HEK293 (cell line): ENCODE results near the gene HIF3A.

Experiments used
- CTCF ChIA-PET: fragments of 350-600 bp; formaldehyde crosslinking; extraction: SDS; loops from one replicate; lab custom pipeline; 2021; ENCODE audit warnings: antibody characterized with exemption; lab: Yijun Ruan, JAX
- POLR2A ChIA-PET: fragments of 300-600 bp; formaldehyde crosslinking; extraction: SDS; loops from one replicate; lab custom pipeline; 2020; ENCODE audit warnings: antibody characterized with exemption, inconsistent platforms; lab: Yijun Ruan, JAX
- H3K27ac ChIP-seq: fragments of 200-500 bp; sonication (Bioruptor generic); 2 replicates; pipeline ENCODE4 v1.5.1; 2014; ENCODE audit warnings: low read depth, low read length, control low read depth, inconsistent platforms; ENCODE audit errors: extremely low read depth
- H3K36me3 ChIP-seq, 2 experiments: fragments of 200-500 bp in 1 of 2; sonication (Bioruptor generic) in 1 of 2; 1 replicate in 1 of 2; 2 replicates in 1 of 2; pipeline ENCODE4 v1.5.1; 2014 to 2017; ENCODE audit warnings: inconsistent platforms in 2 of 2, low read length in 2 of 2; ENCODE audit not compliant: control insufficient read depth in 2 of 2, insufficient read depth in 1 of 2
- H3K4me1 ChIP-seq: fragments of 200-500 bp; sonication (Bioruptor generic); 2 replicates; pipeline ENCODE4 v1.5.1; 2014; ENCODE audit warnings: mild to moderate bottlenecking, low read length, inconsistent platforms; ENCODE audit not compliant: control insufficient read depth, insufficient read depth
- H3K4me3 ChIP-seq: 2 replicates; pipeline ENCODE4 v1.5.1; 2011; ENCODE audit warnings: low read depth, mild to moderate bottlenecking, control low read depth, low read length, moderate library complexity
- H3K9me3 ChIP-seq: fragments of 200-500 bp; sonication (Bioruptor generic); 2 replicates; pipeline ENCODE4 v1.5.1; 2014; ENCODE audit warnings: low read depth, low read length, inconsistent platforms; ENCODE audit not compliant: control insufficient read depth, insufficient read depth
- EGR2 ChIP-seq: fragments of 450-650 bp; formaldehyde crosslinking; IDR thresholded peaks from 2 replicates; pipeline ENCODE4 v1.5.1; 2016; ENCODE audit warnings: low read depth, missing biosample characterization, missing genetic modification characterization
- GLIS1 ChIP-seq: fragments of 450-650 bp; formaldehyde crosslinking; IDR thresholded peaks from 2 replicates; pipeline ENCODE4 v1.5.1; 2016; ENCODE audit warnings: missing biosample characterization, missing genetic modification characterization
- HOXA7 ChIP-seq: sonication (generic); formaldehyde crosslinking; IDR thresholded peaks from 2 replicates; pipeline ENCODE4 v1.8.1; 2022; ENCODE audit warnings: missing genetic modification reagents, borderline replicate concordance
- KLF1 ChIP-seq: fragments of 450-650 bp; formaldehyde crosslinking; IDR thresholded peaks from 2 replicates; pipeline ENCODE4 v1.5.1; 2016; ENCODE audit warnings: missing biosample characterization, missing genetic modification characterization
- YY2 ChIP-seq: fragments of 450-650 bp; formaldehyde crosslinking; IDR thresholded peaks from 2 replicates; pipeline ENCODE4 v1.5.1; 2016; ENCODE audit warnings: missing biosample characterization, missing genetic modification characterization
- ZBTB21 ChIP-seq: fragments of 450-650 bp; formaldehyde crosslinking; IDR thresholded peaks from 2 replicates; pipeline ENCODE4 v1.5.1; 2017; ENCODE audit warnings: missing biosample characterization, missing genetic modification characterization
- ZBTB48 ChIP-seq: fragments of 450-650 bp; formaldehyde crosslinking; IDR thresholded peaks from 2 replicates; pipeline ENCODE4 v1.5.1; 2016; ENCODE audit warnings: missing biosample characterization, missing genetic modification characterization
- ZFHX2 ChIP-seq: fragments of 450-650 bp; formaldehyde crosslinking; conservative IDR thresholded peaks from 2 replicates; pipeline ENCODE4 v1.5.1; 2016; ENCODE audit warnings: missing biosample characterization, missing genetic modification characterization
- ZFP37 ChIP-seq: fragments of 450-650 bp; formaldehyde crosslinking; IDR thresholded peaks from 2 replicates; pipeline ENCODE4 v1.5.1; 2016; ENCODE audit warnings: missing biosample characterization, missing genetic modification characterization
- ZIC2 ChIP-seq: fragments of 450-650 bp; formaldehyde crosslinking; IDR thresholded peaks from 2 replicates; pipeline ENCODE4 v1.5.1; 2016; ENCODE audit warnings: missing biosample characterization, missing genetic modification characterization
- ZNF175 ChIP-seq: fragments of 450-650 bp; formaldehyde crosslinking; IDR thresholded peaks from 2 replicates; pipeline ENCODE4 v1.5.1; 2016; ENCODE audit warnings: missing biosample characterization, missing genetic modification characterization
- ZNF248 ChIP-seq: fragments of 450-650 bp; formaldehyde crosslinking; IDR thresholded peaks from 2 replicates; pipeline ENCODE4 v1.5.1; 2017; ENCODE audit warnings: missing biosample characterization, missing genetic modification characterization
- ZNF311 ChIP-seq: fragments of 450-650 bp; formaldehyde crosslinking; IDR thresholded peaks from 2 replicates; pipeline ENCODE4 v1.5.1; 2017; ENCODE audit warnings: missing biosample characterization, missing genetic modification characterization, borderline replicate concordance
- ZNF426 ChIP-seq: fragments of 450-650 bp; formaldehyde crosslinking; IDR thresholded peaks from 2 replicates; pipeline ENCODE4 v1.5.1; 2017; ENCODE audit warnings: missing biosample characterization, missing genetic modification characterization, mild to moderate bottlenecking, inconsistent platforms, moderate library complexity
- ZNF433 ChIP-seq: fragments of 450-650 bp; formaldehyde crosslinking; IDR thresholded peaks from 2 replicates; pipeline ENCODE4 v1.5.1; 2016; ENCODE audit warnings: missing biosample characterization, missing genetic modification characterization, low read depth
- ZNF623 ChIP-seq: fragments of 450-650 bp; formaldehyde crosslinking; IDR thresholded peaks from 2 replicates; pipeline ENCODE4 v1.5.1; 2016; ENCODE audit warnings: missing biosample characterization, missing genetic modification characterization
- ZNF629 ChIP-seq: fragments of 450-650 bp; formaldehyde crosslinking; IDR thresholded peaks from 2 replicates; pipeline ENCODE4 v1.5.1; 2017; ENCODE audit warnings: missing biosample characterization, missing genetic modification characterization
- ZNF830 ChIP-seq: fragments of 450-650 bp; IDR thresholded peaks from 2 replicates; pipeline ENCODE4 v1.5.0; 2018; ENCODE audit warnings: missing biosample characterization, missing genetic modification characterization, low read depth, mild to moderate bottlenecking, moderate library complexity
- ZNF843 ChIP-seq: fragments of 450-650 bp; formaldehyde crosslinking; IDR thresholded peaks from 2 replicates; pipeline ENCODE4 v1.5.1; 2016; ENCODE audit warnings: missing biosample characterization, missing genetic modification characterization
- ZSCAN23 ChIP-seq: fragments of 450-650 bp; formaldehyde crosslinking; IDR thresholded peaks from 2 replicates; pipeline ENCODE4 v1.5.1; 2016; ENCODE audit warnings: missing biosample characterization, missing genetic modification characterization
- TF ChIP-seq, protein P1 (sequence below): fragments of 450-650 bp; formaldehyde crosslinking; IDR thresholded peaks from 2 replicates; pipeline ENCODE4 v1.5.1; 2016; ENCODE audit warnings: missing biosample characterization, missing genetic modification characterization
- TF ChIP-seq, protein P2 (sequence below): fragments of 450-650 bp; formaldehyde crosslinking; IDR thresholded peaks from 2 replicates; pipeline ENCODE4 v1.5.1; 2016; ENCODE audit warnings: missing biosample characterization, missing genetic modification characterization

The HIF3A gene

DNA sequence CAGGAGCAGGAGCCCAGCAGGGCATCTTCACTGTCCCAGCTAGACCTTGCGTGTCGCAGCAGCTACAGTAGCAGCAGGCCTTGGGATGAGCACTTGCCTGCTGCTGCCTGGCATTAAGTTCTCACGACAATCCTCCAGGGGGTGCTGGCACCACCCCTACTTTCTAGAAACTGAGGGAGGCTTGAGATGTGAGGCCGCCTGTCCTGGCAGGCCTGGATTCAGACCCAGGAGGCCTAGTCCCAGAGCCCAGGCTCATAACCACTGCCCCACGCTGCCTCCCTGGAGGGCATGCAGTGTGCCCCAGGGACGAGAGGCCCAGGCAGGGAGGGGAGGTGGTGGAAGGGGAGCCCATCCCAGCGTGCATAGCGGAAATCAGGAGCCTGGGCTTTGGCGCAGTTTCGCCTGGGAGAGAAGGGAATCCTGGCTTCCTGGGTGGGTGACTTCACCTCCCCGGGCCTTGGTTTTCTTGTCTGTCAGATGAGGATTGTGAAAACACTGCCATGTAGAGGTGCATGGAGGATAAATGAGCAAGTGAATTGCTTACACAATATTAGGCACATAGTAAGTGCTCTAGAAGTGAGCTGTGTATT is 76.2 kb downstream of the HIF3A start:
- Histone ChIP-seq H3K9me3 (no peaks in the 10 kb centered on the region), H3K4me1 (peaks cover 8% of the 10 kb centered on the region), H3K36me3 (peaks cover 18 to 70% of the 10 kb centered on the region in 2 experiments), H3K27ac (peak overlapping the region; percentile 37; the same call in 1 of the 2 replicates), H3K4me3 (no peak overlapping the region)
- no peak for TF ChIP-seq YY2
- TF ChIP-seq ZIC2 = peak; percentile 72
- peak; percentile 47; the same call in 1 of the 2 replicates for TF ChIP-seq GLIS1 (tag by site-specific recombination)
- ChIA-PET POLR2A (no interaction called here), CTCF (interaction anchor here (0.6 to 1.1 kb wide), 10 partner anchors 11 to 114 kb away, joined by 3 to 4 read pairs (median 3); no protein-coding TSS in a partner anchor)

DNA sequence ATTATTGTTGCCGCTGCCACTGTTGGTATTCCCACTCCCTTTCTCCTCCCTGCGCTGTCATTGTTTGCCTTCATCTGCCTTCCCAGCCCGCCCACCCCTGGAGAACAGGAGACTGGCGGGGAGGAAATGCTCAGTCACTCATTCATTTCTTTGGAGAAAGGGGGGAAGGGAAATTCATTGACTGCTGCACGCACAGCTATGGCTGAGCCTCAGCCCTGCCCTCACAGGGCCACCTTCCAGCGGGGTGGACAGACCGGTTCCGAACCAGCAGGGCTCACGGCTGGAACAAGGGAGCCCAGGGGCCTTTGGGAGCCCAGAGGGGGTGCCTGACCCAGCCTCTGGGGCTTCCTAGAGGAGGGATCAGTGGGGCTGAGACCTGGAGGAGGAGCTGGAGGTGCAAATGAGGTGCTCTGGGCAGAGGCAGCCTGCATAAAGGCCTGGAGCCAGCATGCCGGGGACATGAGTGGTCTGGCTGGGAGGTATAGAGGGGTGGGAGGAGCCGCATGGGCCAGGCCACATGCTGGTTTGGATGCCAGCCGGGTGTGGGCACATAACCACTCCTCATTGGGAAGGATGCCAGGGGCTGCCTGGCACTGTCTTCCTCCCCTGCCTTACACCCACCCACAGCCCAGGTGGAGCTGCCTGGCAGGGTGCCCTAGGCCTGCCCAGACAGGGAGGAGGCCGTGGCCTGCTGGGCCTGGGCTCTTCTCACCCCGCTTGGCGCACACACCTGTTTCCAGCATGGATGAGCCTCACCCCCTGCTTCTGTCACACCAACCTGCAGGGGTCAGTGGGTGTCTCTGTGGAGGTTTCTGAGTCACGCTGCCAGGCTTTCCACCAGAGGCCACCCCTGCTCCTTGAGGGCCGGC is 76.9 kb downstream of the HIF3A start:
- Histone ChIP-seq H3K4me1 (peaks cover 8% of the 10 kb centered on the region), H3K27ac (no peak overlapping the region), H3K4me3 (no peak overlapping the region), H3K36me3 (peaks cover 25 to 68% of the 10 kb centered on the region in 2 experiments), H3K9me3 (no peaks in the 10 kb centered on the region)
- TF ChIP-seq ZFHX2 (tag by site-specific recombination) (peak; percentile 82), ZBTB48 (no peak), ZIC2 (peak; percentile 81), ZNF843 (no peak), ZBTB21 (no peak), ZNF248 (no peak), ZNF426 (tag by site-specific recombination) (no peak), ZNF623 (no peak), ZNF629 (tag by site-specific recombination) (no peak), HOXA7 (no peak), ZSCAN23 (tag by site-specific recombination) (no peak), ZFP37 (tag by site-specific recombination) (no peak), ZNF433 (tag by site-specific recombination) (no peak), ZNF311 (tag by site-specific recombination) (no peak), KLF1 (tag by site-specific recombination) (peak; percentile 70), ZNF175 (tag by site-specific recombination) (no peak), ZNF830 (tag by site-specific recombination) (no peak), EGR2 (tag by site-specific recombination) (peak; percentile 63), GLIS1 (tag by site-specific recombination) (peak; percentile 59)
- TF ChIP-seq, protein P1, sequence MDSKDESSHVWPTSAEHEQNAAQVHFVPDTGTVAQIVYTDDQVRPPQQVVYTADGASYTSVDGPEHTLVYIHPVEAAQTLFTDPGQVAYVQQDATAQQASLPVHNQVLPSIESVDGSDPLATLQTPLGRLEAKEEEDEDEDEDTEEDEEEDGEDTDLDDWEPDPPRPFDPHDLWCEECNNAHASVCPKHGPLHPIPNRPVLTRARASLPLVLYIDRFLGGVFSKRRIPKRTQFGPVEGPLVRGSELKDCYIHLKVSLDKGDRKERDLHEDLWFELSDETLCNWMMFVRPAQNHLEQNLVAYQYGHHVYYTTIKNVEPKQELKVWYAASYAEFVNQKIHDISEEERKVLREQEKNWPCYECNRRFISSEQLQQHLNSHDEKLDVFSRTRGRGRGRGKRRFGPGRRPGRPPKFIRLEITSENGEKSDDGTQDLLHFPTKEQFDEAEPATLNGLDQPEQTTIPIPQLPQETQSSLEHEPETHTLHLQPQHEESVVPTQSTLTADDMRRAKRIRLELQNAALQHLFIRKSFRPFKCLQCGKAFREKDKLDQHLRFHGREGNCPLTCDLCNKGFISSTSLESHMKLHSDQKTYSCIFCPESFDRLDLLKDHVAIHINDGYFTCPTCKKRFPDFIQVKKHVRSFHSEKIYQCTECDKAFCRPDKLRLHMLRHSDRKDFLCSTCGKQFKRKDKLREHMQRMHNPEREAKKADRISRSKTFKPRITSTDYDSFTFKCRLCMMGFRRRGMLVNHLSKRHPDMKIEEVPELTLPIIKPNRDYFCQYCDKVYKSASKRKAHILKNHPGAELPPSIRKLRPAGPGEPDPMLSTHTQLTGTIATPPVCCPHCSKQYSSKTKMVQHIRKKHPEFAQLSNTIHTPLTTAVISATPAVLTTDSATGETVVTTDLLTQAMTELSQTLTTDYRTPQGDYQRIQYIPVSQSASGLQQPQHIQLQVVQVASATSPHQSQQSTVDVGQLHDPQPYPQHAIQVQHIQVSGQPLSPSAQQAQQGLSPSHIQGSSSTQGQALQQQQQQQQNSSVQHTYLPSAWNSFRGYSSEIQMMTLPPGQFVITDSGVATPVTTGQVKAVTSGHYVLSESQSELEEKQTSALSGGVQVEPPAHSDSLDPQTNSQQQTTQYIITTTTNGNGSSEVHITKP (tag by site-specific recombination) = peak; percentile 59
- TF ChIP-seq, protein P2, sequence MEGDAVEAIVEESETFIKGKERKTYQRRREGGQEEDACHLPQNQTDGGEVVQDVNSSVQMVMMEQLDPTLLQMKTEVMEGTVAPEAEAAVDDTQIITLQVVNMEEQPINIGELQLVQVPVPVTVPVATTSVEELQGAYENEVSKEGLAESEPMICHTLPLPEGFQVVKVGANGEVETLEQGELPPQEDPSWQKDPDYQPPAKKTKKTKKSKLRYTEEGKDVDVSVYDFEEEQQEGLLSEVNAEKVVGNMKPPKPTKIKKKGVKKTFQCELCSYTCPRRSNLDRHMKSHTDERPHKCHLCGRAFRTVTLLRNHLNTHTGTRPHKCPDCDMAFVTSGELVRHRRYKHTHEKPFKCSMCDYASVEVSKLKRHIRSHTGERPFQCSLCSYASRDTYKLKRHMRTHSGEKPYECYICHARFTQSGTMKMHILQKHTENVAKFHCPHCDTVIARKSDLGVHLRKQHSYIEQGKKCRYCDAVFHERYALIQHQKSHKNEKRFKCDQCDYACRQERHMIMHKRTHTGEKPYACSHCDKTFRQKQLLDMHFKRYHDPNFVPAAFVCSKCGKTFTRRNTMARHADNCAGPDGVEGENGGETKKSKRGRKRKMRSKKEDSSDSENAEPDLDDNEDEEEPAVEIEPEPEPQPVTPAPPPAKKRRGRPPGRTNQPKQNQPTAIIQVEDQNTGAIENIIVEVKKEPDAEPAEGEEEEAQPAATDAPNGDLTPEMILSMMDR = 0 out of 2 replicates have a peak, but pooled peaks have one; percentile 11
- ChIA-PET POLR2A (no interaction called here), CTCF (interaction anchor here (1.1 kb wide), 1 partner anchor 92 kb away, joined by 3 read pairs; no protein-coding TSS in a partner anchor)
